Neural cell (in vitro differentiated cells): ENCODE measurements around the gene COL4A4. TPM values are rescaled to one million over a fixed set of nuclear protein-coding genes. Genes with fewer than 3 reads are reported as not detected.

Source experiments
- H2AFZ ChIP-seq: fragments of 200-600, 300-800 bp; sonication (generic), shearing (Covaris generic); 2 replicates; pipeline ENCODE4 v1.6.0; 2014; ENCODE audit warnings: low read depth, mild to moderate bottlenecking, antibody characterized with exemption, low read length, moderate library complexity
- H3F3A ChIP-seq: fragments of 200-600 bp; shearing (Covaris generic); 2 replicates; pipeline ENCODE4 v1.6.1; 2016; ENCODE audit warnings: mild to moderate bottlenecking, moderate library complexity, mixed read lengths, antibody characterized with exemption, low read length; ENCODE audit not compliant: insufficient read depth, poor library complexity, severe bottlenecking
- H3K27ac ChIP-seq: fragments of 200-600, 300-800 bp; sonication (generic), shearing (Covaris generic); 2 replicates; pipeline ENCODE4 v1.5.1; 2014; ENCODE audit warnings: mild to moderate bottlenecking, low read length, moderate library complexity
- H3K27me3 ChIP-seq: fragments of 300-800, 200-600 bp; sonication (generic), shearing (Covaris generic); 2 replicates; pipeline ENCODE4 v1.6.0; 2014; ENCODE audit warnings: mild to moderate bottlenecking, low read depth, low read length, moderate library complexity; ENCODE audit not compliant: insufficient read depth
- H3K36me3 ChIP-seq: fragments of 300-800, 200-600 bp; sonication (generic), shearing (Covaris generic); 2 replicates; pipeline ENCODE4 v1.5.1; 2014; ENCODE audit warnings: mild to moderate bottlenecking, antibody characterized with exemption, low read length, moderate library complexity; ENCODE audit not compliant: insufficient read depth
- H3K4me2 ChIP-seq: fragments of 300-800, 200-600 bp; sonication (generic), shearing (Covaris generic); 2 replicates; pipeline ENCODE4 v1.6.0; 2014; ENCODE audit warnings: mild to moderate bottlenecking, low read length
- H3K4me3 ChIP-seq: fragments of 300-800, 200-600 bp; sonication (generic), shearing (Covaris generic); 2 replicates; pipeline ENCODE4 v1.5.1; 2014; ENCODE audit warnings: mild to moderate bottlenecking, low read length, moderate library complexity
- H3K79me2 ChIP-seq: fragments of 200-600 bp; shearing (Covaris generic); replicated peaks from 2 replicates; pipeline ENCODE4 v1.6.0; 2014; ENCODE audit warnings: mild to moderate bottlenecking, low read length, moderate library complexity; ENCODE audit not compliant: insufficient read depth
- H3K9ac ChIP-seq: fragments of 300-800, 200-600 bp; sonication (generic), shearing (Covaris generic); 2 replicates; pipeline ENCODE4 v1.6.1; 2016; ENCODE audit warnings: mild to moderate bottlenecking, low read length, mixed read lengths
- H3K9me2 ChIP-seq: fragments of 200-600 bp; shearing (Covaris generic); 2 replicates; pipeline ENCODE4 v1.6.1; 2016; ENCODE audit warnings: mild to moderate bottlenecking, low read length, mixed read lengths; ENCODE audit not compliant: insufficient read depth
- H3K9me3 ChIP-seq: fragments of 200-600, 300-800 bp; sonication (generic), shearing (Covaris generic); 2 replicates; pipeline ENCODE4 v1.6.1; 2016; ENCODE audit warnings: mild to moderate bottlenecking, mixed run types, low read length, moderate library complexity, mixed read lengths
- H4K20me1 ChIP-seq: fragments of 200-600 bp; shearing (Covaris generic); 2 replicates; pipeline ENCODE4 v1.6.1; 2016; ENCODE audit warnings: mild to moderate bottlenecking, mixed run types; ENCODE audit not compliant: insufficient read depth
- EP300 ChIP-seq: fragments of 450-650 bp; conservative IDR thresholded peaks from 2 replicates; pipeline ENCODE4 v1.6.1; 2014; ENCODE audit warnings: antibody characterized with exemption, mild to moderate bottlenecking, moderate library complexity; ENCODE audit not compliant: poor library complexity, severe bottlenecking
- EZH2 ChIP-seq: fragments of 200-600, 300-800 bp; shearing (Covaris generic), sonication (generic); IDR thresholded peaks from 2 replicates; pipeline ENCODE4 v1.6.1; 2014; ENCODE audit warnings: antibody characterized with exemption, low read length, borderline replicate concordance, mild to moderate bottlenecking; ENCODE audit not compliant: insufficient read depth, poor library complexity, severe bottlenecking
- MXI1 ChIP-seq: fragments of 450-650 bp; conservative IDR thresholded peaks from 2 replicates; pipeline ENCODE4 v1.6.1; 2014; ENCODE audit warnings: antibody characterized with exemption, mild to moderate bottlenecking; ENCODE audit not compliant: poor library complexity, severe bottlenecking
- POLR2AphosphoS5 ChIP-seq: IDR thresholded peaks from 2 replicates; pipeline ENCODE4 v1.6.1; 2012
- RAD21 ChIP-seq: fragments of 450-650 bp; conservative IDR thresholded peaks from 2 replicates; pipeline ENCODE4 v1.6.1; 2014; ENCODE audit warnings: antibody characterized with exemption, mild to moderate bottlenecking, moderate library complexity
- SMC3 ChIP-seq: fragments of 450-650 bp; conservative IDR thresholded peaks from 2 replicates; pipeline ENCODE4 v1.6.1; 2014; ENCODE audit warnings: antibody characterized with exemption, mild to moderate bottlenecking, moderate library complexity; ENCODE audit not compliant: poor library complexity
- TAF1 ChIP-seq: IDR thresholded peaks from 2 replicates; pipeline ENCODE4 v1.6.1; 2012; ENCODE audit warnings: low read depth
- polyA plus RNA-seq: library from polyadenylated mRNA; depleted of rRNA; stranded (reverse); fragments of >200 nt; gene quantifications from 2 replicates; pipeline ENCODE4 v1.2.3, GENCODE V29; 2014
- TF ChIP-seq, protein P1 (sequence below): fragments of 450-650 bp; IDR thresholded peaks from 2 replicates; pipeline ENCODE4 v1.5.1; 2014; ENCODE audit warnings: antibody characterized with exemption, mild to moderate bottlenecking, moderate library complexity; ENCODE audit not compliant: poor library complexity, severe bottlenecking
- TF ChIP-seq, protein P2 (sequence below): IDR thresholded peaks from 2 replicates; pipeline ENCODE4 v1.6.1; 2012; ENCODE audit warnings: borderline replicate concordance

The COL4A4 gene
- polyA plus RNA-seq, 1 donor from 2014 or later, result 0.35 TPM

DNA sequence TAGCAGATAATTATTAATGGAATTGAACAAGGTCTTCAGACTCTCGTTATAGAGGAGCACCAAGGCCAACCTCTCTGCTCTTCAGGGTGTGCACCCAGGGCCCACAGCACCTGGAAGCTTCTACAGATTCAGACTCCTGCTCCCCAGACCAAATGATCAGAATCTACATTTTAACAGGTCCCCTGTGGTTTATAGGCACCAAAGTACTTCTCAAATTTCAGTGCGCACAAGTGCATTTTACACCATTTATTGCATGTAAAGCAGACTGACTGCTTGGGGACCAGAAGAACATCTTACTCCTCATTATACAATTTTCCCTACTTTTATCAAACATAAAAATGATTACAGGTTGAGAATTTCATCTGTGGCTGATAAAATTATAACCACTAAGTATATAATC lies 163.9 kb downstream of the COL4A4 start:
- Histone ChIP-seq H3K27me3 (no peaks in the 10 kb centered on the region), H3K9me3 (no peaks in the 10 kb centered on the region), H3K4me2 (no peak overlapping the region), H2AFZ (no peak overlapping the region), H3K9me2 (no peaks in the 10 kb centered on the region), H3K27ac (no peak overlapping the region), H3K4me3 (no peak overlapping the region), H3F3A (no peaks in the 10 kb centered on the region), H3K79me2 (no peaks in the 10 kb centered on the region), H3K9ac (no peak overlapping the region), H4K20me1 (no peaks in the 10 kb centered on the region), H3K36me3 (no peaks in the 10 kb centered on the region)
- TF ChIP-seq SMC3, result no peak
- no peak for TF ChIP-seq RAD21
- TF ChIP-seq, protein P1, sequence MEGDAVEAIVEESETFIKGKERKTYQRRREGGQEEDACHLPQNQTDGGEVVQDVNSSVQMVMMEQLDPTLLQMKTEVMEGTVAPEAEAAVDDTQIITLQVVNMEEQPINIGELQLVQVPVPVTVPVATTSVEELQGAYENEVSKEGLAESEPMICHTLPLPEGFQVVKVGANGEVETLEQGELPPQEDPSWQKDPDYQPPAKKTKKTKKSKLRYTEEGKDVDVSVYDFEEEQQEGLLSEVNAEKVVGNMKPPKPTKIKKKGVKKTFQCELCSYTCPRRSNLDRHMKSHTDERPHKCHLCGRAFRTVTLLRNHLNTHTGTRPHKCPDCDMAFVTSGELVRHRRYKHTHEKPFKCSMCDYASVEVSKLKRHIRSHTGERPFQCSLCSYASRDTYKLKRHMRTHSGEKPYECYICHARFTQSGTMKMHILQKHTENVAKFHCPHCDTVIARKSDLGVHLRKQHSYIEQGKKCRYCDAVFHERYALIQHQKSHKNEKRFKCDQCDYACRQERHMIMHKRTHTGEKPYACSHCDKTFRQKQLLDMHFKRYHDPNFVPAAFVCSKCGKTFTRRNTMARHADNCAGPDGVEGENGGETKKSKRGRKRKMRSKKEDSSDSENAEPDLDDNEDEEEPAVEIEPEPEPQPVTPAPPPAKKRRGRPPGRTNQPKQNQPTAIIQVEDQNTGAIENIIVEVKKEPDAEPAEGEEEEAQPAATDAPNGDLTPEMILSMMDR, result no peak
- no peak for TF ChIP-seq EP300
- no peak for TF ChIP-seq EZH2
- no peak for TF ChIP-seq TAF1
- TF ChIP-seq, protein P2, sequence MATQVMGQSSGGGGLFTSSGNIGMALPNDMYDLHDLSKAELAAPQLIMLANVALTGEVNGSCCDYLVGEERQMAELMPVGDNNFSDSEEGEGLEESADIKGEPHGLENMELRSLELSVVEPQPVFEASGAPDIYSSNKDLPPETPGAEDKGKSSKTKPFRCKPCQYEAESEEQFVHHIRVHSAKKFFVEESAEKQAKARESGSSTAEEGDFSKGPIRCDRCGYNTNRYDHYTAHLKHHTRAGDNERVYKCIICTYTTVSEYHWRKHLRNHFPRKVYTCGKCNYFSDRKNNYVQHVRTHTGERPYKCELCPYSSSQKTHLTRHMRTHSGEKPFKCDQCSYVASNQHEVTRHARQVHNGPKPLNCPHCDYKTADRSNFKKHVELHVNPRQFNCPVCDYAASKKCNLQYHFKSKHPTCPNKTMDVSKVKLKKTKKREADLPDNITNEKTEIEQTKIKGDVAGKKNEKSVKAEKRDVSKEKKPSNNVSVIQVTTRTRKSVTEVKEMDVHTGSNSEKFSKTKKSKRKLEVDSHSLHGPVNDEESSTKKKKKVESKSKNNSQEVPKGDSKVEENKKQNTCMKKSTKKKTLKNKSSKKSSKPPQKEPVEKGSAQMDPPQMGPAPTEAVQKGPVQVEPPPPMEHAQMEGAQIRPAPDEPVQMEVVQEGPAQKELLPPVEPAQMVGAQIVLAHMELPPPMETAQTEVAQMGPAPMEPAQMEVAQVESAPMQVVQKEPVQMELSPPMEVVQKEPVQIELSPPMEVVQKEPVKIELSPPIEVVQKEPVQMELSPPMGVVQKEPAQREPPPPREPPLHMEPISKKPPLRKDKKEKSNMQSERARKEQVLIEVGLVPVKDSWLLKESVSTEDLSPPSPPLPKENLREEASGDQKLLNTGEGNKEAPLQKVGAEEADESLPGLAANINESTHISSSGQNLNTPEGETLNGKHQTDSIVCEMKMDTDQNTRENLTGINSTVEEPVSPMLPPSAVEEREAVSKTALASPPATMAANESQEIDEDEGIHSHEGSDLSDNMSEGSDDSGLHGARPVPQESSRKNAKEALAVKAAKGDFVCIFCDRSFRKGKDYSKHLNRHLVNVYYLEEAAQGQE, result no peak
- no peak for TF ChIP-seq POLR2AphosphoS5
- no peak for TF ChIP-seq MXI1

DNA sequence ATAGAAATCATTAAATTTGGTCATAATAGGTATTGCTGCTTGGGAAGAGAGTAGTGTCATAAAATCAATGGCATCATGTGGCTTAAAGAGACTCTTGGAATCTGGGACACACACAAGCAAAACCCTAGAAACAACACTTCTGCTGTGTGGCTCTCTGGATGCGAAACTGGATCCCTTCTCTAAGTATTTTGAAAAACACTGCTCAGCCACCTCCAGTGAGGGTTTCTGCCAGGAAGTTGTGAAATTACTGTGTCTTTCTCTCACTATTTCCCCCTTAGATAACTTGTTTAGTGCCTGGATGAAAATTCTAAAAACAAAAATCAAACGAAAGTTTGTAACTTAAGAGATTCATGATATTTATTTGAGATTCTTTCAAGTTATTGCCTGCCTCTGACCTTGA lies 164.3 kb downstream of the COL4A4 start:
- Histone ChIP-seq H3K9me3 (no peaks in the 10 kb centered on the region), H3K4me3 (no peak overlapping the region), H3K27me3 (no peaks in the 10 kb centered on the region), H4K20me1 (no peaks in the 10 kb centered on the region), H3K36me3 (no peaks in the 10 kb centered on the region), H3K27ac (no peak overlapping the region), H3K9me2 (no peaks in the 10 kb centered on the region), H2AFZ (no peak overlapping the region), H3K9ac (no peak overlapping the region), H3K79me2 (no peaks in the 10 kb centered on the region), H3F3A (no peaks in the 10 kb centered on the region), H3K4me2 (no peak overlapping the region)
- TF ChIP-seq EP300 (no peak), RAD21 (no peak), MXI1 (no peak), SMC3 (no peak), EZH2 (no peak), TAF1 (no peak), POLR2AphosphoS5 (no peak)
- TF ChIP-seq, protein P2, result no peak
- TF ChIP-seq, protein P1, result no peak
